H1 (cell line): ENCODE results near the gene UNC50. TPM values are rescaled to one million over a fixed set of nuclear protein-coding genes. Genes with fewer than 3 reads are reported as not detected.

Source experiments
- CTCF ChIA-PET: fragments of 300-600 bp; sonication (Branson Sonifier 250); formaldehyde crosslinking; loops from one replicate; lab custom pipeline; 2021; ENCODE audit not compliant: partially characterized antibody; lab: Charles Lee
- POLR2A ChIA-PET: fragments of 300-600 bp; sonication (Branson Sonifier 250); formaldehyde crosslinking; loops from one replicate; lab custom pipeline; 2021; ENCODE audit warnings: inconsistent platforms; ENCODE audit not compliant: partially characterized antibody; lab: Charles Lee
- DNase-seq, 2 experiments: peaks; one replicate each; pipeline versions ENCODE4 v3.0.0 to v3.0.0-alpha.2; 2010 to 2022; ENCODE audit warnings: low spot score in 2 of 2, low read depth in 1 of 2, mixed read lengths in 1 of 2
- FAIRE-seq: peaks from 2 replicates; lab custom pipeline; 2011; peaks lifted over from hg19 to GRCh38; lab: Jason Lieb, UNC
- H2AFZ ChIP-seq: 2 replicates; pipeline ENCODE4 v1.8.1; 2012; ENCODE audit warnings: low read length, inconsistent platforms
- H2AK5ac ChIP-seq: 2 replicates; pipeline ENCODE4 v1.6.1; 2013; ENCODE audit warnings: low read depth, low read length
- H2BK120ac ChIP-seq: replicated peaks from 2 replicates; pipeline ENCODE3; 2013; ENCODE audit warnings: low read depth, low read length, inconsistent platforms
- H2BK12ac ChIP-seq: 2 replicates; pipeline ENCODE4 v1.6.1; 2013; ENCODE audit warnings: low read depth, low read length
- H2BK15ac ChIP-seq: 2 replicates; pipeline ENCODE4 v1.6.1; 2013; ENCODE audit warnings: low read length
- H2BK20ac ChIP-seq: 2 replicates; pipeline ENCODE4 v1.6.1; 2013; ENCODE audit warnings: low read length
- H2BK5ac ChIP-seq: 2 replicates; pipeline ENCODE4 v1.6.1; 2013; ENCODE audit warnings: low read depth, low read length
- H3K14ac ChIP-seq: 2 replicates; pipeline ENCODE4 v1.6.1; 2013; ENCODE audit warnings: inconsistent platforms; ENCODE audit not compliant: insufficient read length
- H3K18ac ChIP-seq: 2 replicates; pipeline ENCODE4 v1.6.1; 2013; ENCODE audit warnings: low read length; ENCODE audit errors: extremely low read depth
- H3K23ac ChIP-seq: 2 replicates; pipeline ENCODE4 v1.6.1; 2013; ENCODE audit warnings: inconsistent platforms; ENCODE audit not compliant: insufficient read length
- H3K23me2 ChIP-seq: 2 replicates; pipeline ENCODE4 v1.6.1; 2013; ENCODE audit warnings: low read depth, low read length
- H3K27ac ChIP-seq: 2 replicates; pipeline ENCODE4 v1.6.1; 2011; ENCODE audit warnings: low read depth, low read length, inconsistent platforms
- H3K27me3 ChIP-seq, 4 experiments: replicated peaks in 1 of 4; 1 replicate in 1 of 4; 2 replicates in 3 of 4; pipeline versions ENCODE4 v1.6.1 to v1.8.1; 2011 to 2013; ENCODE audit warnings: low read length in 3 of 4, mild to moderate bottlenecking in 3 of 4, inconsistent platforms in 2 of 4, mixed read lengths in 2 of 4, moderate library complexity in 1 of 4; ENCODE audit not compliant: control insufficient read depth in 3 of 4, insufficient read depth in 3 of 4; ENCODE audit errors: extremely low read depth in 1 of 4
- H3K36me3 ChIP-seq, 4 experiments: 2 replicates each; pipeline versions ENCODE4 v1.6.1 to v1.8.1; 2011 to 2013; ENCODE audit warnings: mild to moderate bottlenecking in 4 of 4, low read length in 3 of 4, moderate library complexity in 2 of 4, control low read depth in 1 of 4, inconsistent platforms in 1 of 4; ENCODE audit not compliant: insufficient read depth in 4 of 4, control insufficient read depth in 2 of 4
- H3K4ac ChIP-seq: replicated peaks from 2 replicates; pipeline ENCODE3; 2013; ENCODE audit warnings: low read length, low read depth, mixed read lengths, inconsistent platforms; ENCODE audit not compliant: insufficient read length
- H3K4me1 ChIP-seq, 4 experiments: replicated peaks in 1 of 4; 1 replicate in 1 of 4; 2 replicates in 3 of 4; pipeline versions ENCODE4 v1.6.1 to v1.8.1; 2011 to 2013; ENCODE audit warnings: low read length in 3 of 4, inconsistent platforms in 2 of 4, mixed read lengths in 1 of 4; ENCODE audit not compliant: insufficient read depth in 4 of 4, control insufficient read depth in 3 of 4
- H3K4me2 ChIP-seq, 2 experiments: 2 replicates each; pipeline versions ENCODE4 v1.6.1 to v1.8.1; 2011 to 2013; ENCODE audit warnings: low read depth in 2 of 2, low read length in 2 of 2, control low read depth in 1 of 2, inconsistent platforms in 1 of 2, mild to moderate bottlenecking in 1 of 2; ENCODE audit not compliant: insufficient read depth in 1 of 2
- H3K4me3 ChIP-seq, 4 experiments: fragments of 200-600, 300-600 bp in 1 of 4; sonication (generic), shearing (Covaris generic), sonication (Bioruptor Twin) in 1 of 4; 2 replicates each; pipeline versions ENCODE4 v1.5.1 to v1.8.1; 2011 to 2016; ENCODE audit warnings: low read length in 4 of 4, low read depth in 3 of 4, control low read depth in 2 of 4, inconsistent platforms in 2 of 4, mild to moderate bottlenecking in 2 of 4, mixed read lengths in 1 of 4, moderate library complexity in 1 of 4; ENCODE audit not compliant: insufficient read depth in 2 of 4; ENCODE audit errors: extremely low read depth in 1 of 4
- H3K56ac ChIP-seq: replicated peaks from 2 replicates; pipeline ENCODE3; 2013; ENCODE audit warnings: low read depth, mild to moderate bottlenecking, mixed read lengths, low read length, inconsistent platforms; ENCODE audit not compliant: insufficient read length
- H3K79me1 ChIP-seq: 2 replicates; pipeline ENCODE4 v1.6.1; 2013; ENCODE audit warnings: low read depth, low read length, control low read depth
- H3K79me2 ChIP-seq, 2 experiments: 2 replicates each; pipeline versions ENCODE4 v1.6.1 to v1.8.1; 2012 to 2013; ENCODE audit warnings: low read length in 2 of 2, mild to moderate bottlenecking in 2 of 2, inconsistent platforms in 1 of 2; ENCODE audit not compliant: insufficient read depth in 2 of 2, control insufficient read depth in 1 of 2
- H3K9ac ChIP-seq, 4 experiments: replicated peaks in 1 of 4; 1 replicate in 1 of 4; 2 replicates in 3 of 4; pipeline versions ENCODE4 v1.6.1 to v1.8.1; 2011 to 2013; ENCODE audit warnings: low read depth in 3 of 4, low read length in 3 of 4, control low read depth in 2 of 4, mild to moderate bottlenecking in 2 of 4, moderate library complexity in 2 of 4, inconsistent platforms in 1 of 4; ENCODE audit errors: extremely low read depth in 1 of 4
- H3K9me3 ChIP-seq, 2 experiments: 2 replicates each; pipeline versions ENCODE4 v1.6.1 to v1.8.1; 2012 to 2013; ENCODE audit warnings: mild to moderate bottlenecking in 2 of 2, moderate library complexity in 2 of 2, control low read depth in 1 of 2, inconsistent platforms in 1 of 2, low read depth in 1 of 2, low read length in 1 of 2, mixed read lengths in 1 of 2; ENCODE audit not compliant: insufficient read depth in 2 of 2
- H4K20me1 ChIP-seq, 2 experiments: replicated peaks in 1 of 2; 2 replicates each; pipeline versions ENCODE3 to v1.8.1; 2011 to 2013; ENCODE audit warnings: inconsistent platforms in 2 of 2, low read length in 2 of 2, mild to moderate bottlenecking in 1 of 2; ENCODE audit not compliant: insufficient read depth in 2 of 2, control insufficient read depth in 1 of 2
- H4K5ac ChIP-seq: 2 replicates; pipeline ENCODE4 v1.6.1; 2013; ENCODE audit warnings: low read length, low read depth, mixed read lengths, inconsistent platforms; ENCODE audit not compliant: insufficient read length
- H4K8ac ChIP-seq: 2 replicates; pipeline ENCODE4 v1.8.0; 2013; ENCODE audit warnings: mild to moderate bottlenecking, moderate library complexity, low read length, inconsistent platforms; ENCODE audit not compliant: insufficient read depth; ENCODE audit errors: extremely low read depth
- H4K91ac ChIP-seq: replicated peaks from 2 replicates; pipeline ENCODE3; 2013; ENCODE audit warnings: low read length, mixed read lengths, inconsistent platforms; ENCODE audit not compliant: insufficient read length
- BCL11A ChIP-seq, 2 experiments: IDR thresholded peaks; one replicate each; pipeline ENCODE4 v1.6.1; 2011; ENCODE audit warnings: low read depth in 2 of 2, low read length in 2 of 2, mild to moderate bottlenecking in 2 of 2
- CHD1 ChIP-seq: IDR thresholded peaks from 2 replicates; pipeline ENCODE4 v1.6.1; 2012; ENCODE audit warnings: low read depth, low read length, improper control_type of control experiment
- CTCF ChIP-seq, 3 experiments: IDR thresholded peaks; 1 replicate in 2 of 3; 2 replicates in 1 of 3; pipeline versions ENCODE4 v1.5.1 to v1.6.1; 2011; ENCODE audit warnings: low read length in 3 of 3, mild to moderate bottlenecking in 3 of 3, inconsistent platforms in 2 of 3, low read depth in 1 of 3, moderate library complexity in 1 of 3; ENCODE audit not compliant: insufficient read depth in 1 of 3; ENCODE audit errors: control extremely low read depth in 1 of 3
- KDM1A ChIP-seq: fragments of 200-600, 300-600 bp; sonication (generic); IDR thresholded peaks from 2 replicates; pipeline ENCODE4 v1.7.1; 2016; ENCODE audit warnings: mild to moderate bottlenecking, low read length, borderline replicate concordance
- MAX ChIP-seq: IDR thresholded peaks from 2 replicates; pipeline ENCODE4 v1.6.1; 2012; ENCODE audit warnings: inconsistent platforms
- NRF1 ChIP-seq: IDR thresholded peaks from 2 replicates; pipeline ENCODE4 v1.6.1; 2011; ENCODE audit warnings: mild to moderate bottlenecking, low read depth, low read length, improper control_type of control experiment
- POLR2A ChIP-seq, 2 experiments: IDR thresholded peaks; 1 replicate in 1 of 2; 2 replicates in 1 of 2; pipeline ENCODE4 v1.6.1; 2011; ENCODE audit warnings: low read depth in 2 of 2, low read length in 2 of 2, mild to moderate bottlenecking in 2 of 2; ENCODE audit errors: control extremely low read depth in 1 of 2
- RBBP5 ChIP-seq: IDR thresholded peaks from 2 replicates; pipeline ENCODE4 v1.7.1; 2012; ENCODE audit warnings: low read depth, mild to moderate bottlenecking, inconsistent platforms, low read length, moderate library complexity, borderline replicate concordance
- SIN3A ChIP-seq, 2 experiments: IDR thresholded peaks in 1 of 2; conservative IDR thresholded peaks in 1 of 2; 2 replicates each; pipeline ENCODE4 v1.6.1; 2011 to 2012; ENCODE audit warnings: low read length in 2 of 2, improper control_type of control experiment in 1 of 2, low read depth in 1 of 2, mild to moderate bottlenecking in 1 of 2
- SP4 ChIP-seq: IDR thresholded peaks from 2 replicates; pipeline ENCODE4 v1.6.1; 2012; ENCODE audit warnings: low read length, inconsistent platforms
- SUZ12 ChIP-seq: fragments of 200-600 bp; sonication (generic); IDR thresholded peaks from 2 replicates; pipeline ENCODE4 v1.6.1; 2012; ENCODE audit warnings: mild to moderate bottlenecking, inconsistent platforms, low read length, moderate library complexity, mixed read lengths
- TBP ChIP-seq: IDR thresholded peaks from 2 replicates; pipeline ENCODE4 v1.6.1; 2011; ENCODE audit warnings: low read depth, low read length, improper control_type of control experiment
- WGBS, 2 experiments: shearing (Covaris generic) in 1 of 2; methylation state at CpG; one replicate each; pipeline versions ENCODE4 v1.1.6 to v1.1.7; 2013 to 2015; ENCODE audit warnings: low lambda C conversion rate in 2 of 2, mixed read lengths in 2 of 2, inconsistent platforms in 1 of 2, low coverage in 1 of 2, missing lambda C conversion rate in 1 of 2; ENCODE audit not compliant: insufficient replicate concordance in 2 of 2, insufficient coverage in 1 of 2, insufficient read length in 1 of 2; ENCODE audit errors: extremely low coverage in 1 of 2, missing lambda C conversion rate in 1 of 2; 5-methylcytosine and 5-hydroxymethylcytosine counted together
- polyA plus RNA-seq, 7 experiments: library from polyadenylated mRNA; depleted of rRNA in 3 of 7; stranded (reverse) in 5 of 7; unstranded in 2 of 7; fragments of >200 nt in 5 of 7; fragments of 200-250 nt in 2 of 7; gene quantifications; 1 replicate in 5 of 7; 2 replicates in 1 of 7; 4 replicates in 1 of 7; pipeline versions ENCODE4 v1.2.1 to v1.2.3, GENCODE V29; 2011 to 2013; ENCODE audit warnings: missing spikeins in 2 of 7, mixed read lengths in 2 of 7
- total RNA-seq: library from RNA; stranded (reverse); fragmentation: NEBNext Ultra II Directional; extraction: Animal tissue kit (Norgen Biotek cat#: 25700); gene quantifications from 2 replicates; pipeline ENCODE4 v1.2.1, GENCODE V29; 2021

The UNC50 gene
- total and polyA plus RNA-seq, 2 of the 8 experiments (the other 6 are each of a cell fraction or from before 2014, with no cell fraction given) = 33.4 to 58.5 TPM

- WGBS, 2 experiments = 83% methylated on average over 3 of the region's 3 CpGs; no CpG with 5 or more reads in 1 of the 2 experiments
- FAIRE-seq = no peak
- Histone ChIP-seq H3K36me3 (peaks cover 3 to 15% (median 7%) of the 10 kb centered on the region in 4 experiments; a peak in 7 of 8 replicates), H3K14ac (no peak overlapping the region), H2BK12ac (no peak overlapping the region), H2BK5ac (no peak overlapping the region), H3K23ac (no peak overlapping the region), H2AFZ (no peak overlapping the region), H3K4me2 (no peak overlapping the region), H4K8ac (no peak overlapping the region), H3K23me2 (peaks cover 8% of the 10 kb centered on the region), H4K91ac (no peak overlapping the region), H2BK120ac (no peak overlapping the region), H3K56ac (no peak overlapping the region), H3K4me1 (peaks cover 0 to 10% (median 4%) of the 10 kb centered on the region in 4 experiments; a peak in 2 of 7 replicates), H4K5ac (no peak overlapping the region), H2BK15ac (no peak overlapping the region), H3K79me2 (peaks cover 17 to 44% of the 10 kb centered on the region in 2 experiments), H4K20me1 (peaks cover 0 to 10% of the 10 kb centered on the region in 2 experiments), H3K79me1 (peaks cover 7% of the 10 kb centered on the region; the same call in 1 of the 2 replicates), H3K27ac (no peak overlapping the region), H3K9me3 (no peaks in the 10 kb centered on the region), H2AK5ac (no peak overlapping the region), H3K18ac (no peak overlapping the region), H3K27me3 (no peaks in the 10 kb centered on the region), H3K4ac (no peak overlapping the region), H3K4me3 (no peak overlapping the region), H2BK20ac (no peak overlapping the region), H3K9ac (no peak overlapping the region)
- no peak for DNase-seq
- ChIA-PET POLR2A (no interaction called here), CTCF (interaction anchor here (1.1 kb wide), 2 partner anchors 36 to 63 kb away, joined by 3 to 4 read pairs; no protein-coding TSS in a partner anchor)
- TF ChIP-seq SIN3A (conservative IDR thresholded peaks at IDR 0.05 in 1 of 2, IDR thresholded peaks at IDR 0.05 in 1 of 2; ENCODE audit: low read depth in 1 of 2, low read length in 2 of 2) (no peak), CHD1 (no peak), BCL11A (IDR thresholded peaks at IDR 0.05; ENCODE audit: low read depth in 2 of 2, low read length in 2 of 2) (no peak), MAX (no peak), NRF1 (no peak), SUZ12 (no peak), SP4 (no peak), TBP (no peak), RBBP5 (no peak), POLR2A (IDR thresholded peaks at IDR 0.05; ENCODE audit: control extremely low read depth in 1 of 2, low read depth in 2 of 2, low read length in 2 of 2) (no peak), KDM1A (no peak), CTCF (IDR thresholded peaks at IDR 0.05; ENCODE audit: control extremely low read depth in 1 of 3, insufficient read depth in 1 of 3, low read depth in 1 of 3, low read length in 3 of 3) (no peak)
Measured at GRCh38 chr2:98605076-98605475, 3.3 kb upstream of the UNC50 start.
